Stimulated activated CD4-positive, alpha-beta T cell treated with anti-CD3 and anti-CD28 coated beads, Interleukin-1b, Interleukin-23, amount 100 ng/mL, for 4 hours (primary cell): ENCODE measurements around the gene DEAF1.

Experiments
- DNase-seq, 2 donors: peaks; one replicate each; pipeline ENCODE4 v3.0.0-alpha.2; 2020; ENCODE audit warnings: low read depth in 2 of 2

Gene DEAF1

GRCh38 chr11:611001-611996, 83.7 kb downstream of the DEAF1 start:
- DNase-seq = no peak

DNA sequence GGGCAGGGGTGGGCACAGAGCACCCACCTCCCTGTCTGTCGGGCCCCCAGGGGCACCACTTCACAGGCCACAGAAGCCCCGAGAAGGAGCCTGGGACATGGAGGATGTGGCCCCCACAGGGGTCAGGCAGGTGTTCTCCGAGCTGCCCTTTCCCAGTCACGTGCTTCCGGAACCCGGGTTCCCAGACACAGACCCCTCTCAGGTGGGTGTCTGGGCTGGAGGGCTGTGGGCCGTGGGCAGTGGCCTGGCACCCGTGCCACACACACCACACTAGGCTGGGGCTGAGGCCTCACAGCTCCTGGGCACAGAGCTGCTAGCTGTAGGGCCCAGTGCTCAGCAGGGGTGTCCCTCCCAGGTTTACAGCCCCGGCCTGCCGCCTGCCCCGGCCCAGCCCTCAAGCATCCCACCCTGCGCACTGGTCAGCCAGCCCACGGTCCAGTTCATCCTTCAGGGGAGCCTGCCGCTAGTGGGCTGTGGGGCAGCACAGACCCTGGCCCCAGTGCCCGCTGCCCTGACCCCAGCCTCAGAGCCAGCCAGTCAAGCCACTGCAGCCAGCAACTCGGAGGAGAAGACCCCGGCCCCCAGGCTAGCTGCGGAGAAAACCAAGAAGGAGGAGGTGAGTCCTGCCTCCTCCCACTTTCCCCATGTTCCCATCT, 84.7 kb downstream of the DEAF1 start:
- DNase-seq = no peak

DNA sequence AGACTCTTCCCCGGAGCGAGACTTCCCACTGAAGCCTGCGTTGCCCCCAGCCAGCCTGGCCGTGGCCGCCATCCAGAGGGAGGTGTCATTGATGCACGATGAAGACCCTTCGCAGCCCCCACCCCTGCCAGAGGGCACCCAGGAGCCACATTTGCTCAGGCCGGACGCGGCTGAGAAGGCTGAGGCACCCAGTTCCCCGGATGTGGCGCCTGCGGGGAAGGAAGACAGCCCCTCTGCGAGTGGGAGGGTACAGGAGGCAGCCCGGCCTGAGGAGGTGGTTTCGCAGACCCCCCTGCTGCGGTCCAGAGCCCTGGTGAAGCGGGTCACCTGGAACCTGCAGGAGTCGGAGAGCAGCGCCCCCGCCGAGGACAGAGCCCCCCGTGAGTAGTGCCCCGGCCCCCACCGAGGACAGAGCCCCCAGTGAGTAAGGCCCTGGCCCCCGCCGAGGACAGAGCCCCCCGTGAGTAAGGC, 85.6 kb downstream of the DEAF1 start:
- no peak for DNase-seq

DNA sequence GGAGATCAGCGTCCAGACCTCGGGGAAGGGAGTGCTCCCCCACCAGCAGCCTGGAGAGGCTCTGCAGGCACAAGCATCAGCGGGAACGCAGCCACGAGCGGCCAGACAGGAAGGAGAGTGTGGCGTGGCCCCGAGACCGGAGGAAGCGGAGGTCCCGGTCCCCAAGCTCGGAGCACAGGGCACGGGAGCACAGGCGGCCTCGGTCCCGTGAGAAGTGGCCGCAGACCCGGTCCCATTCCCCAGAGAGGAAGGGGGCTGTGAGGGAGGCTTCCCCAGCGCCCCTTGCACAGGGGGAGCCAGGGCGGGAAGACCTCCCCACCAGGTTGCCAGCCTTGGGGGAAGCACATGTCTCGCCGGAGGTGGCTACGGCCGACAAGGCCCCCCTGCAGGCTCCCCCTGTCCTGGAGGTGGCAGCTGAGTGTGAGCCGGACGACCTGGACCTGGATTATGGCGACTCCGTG, 86.2 kb downstream of the DEAF1 start:
- no peak for DNase-seq

DNA sequence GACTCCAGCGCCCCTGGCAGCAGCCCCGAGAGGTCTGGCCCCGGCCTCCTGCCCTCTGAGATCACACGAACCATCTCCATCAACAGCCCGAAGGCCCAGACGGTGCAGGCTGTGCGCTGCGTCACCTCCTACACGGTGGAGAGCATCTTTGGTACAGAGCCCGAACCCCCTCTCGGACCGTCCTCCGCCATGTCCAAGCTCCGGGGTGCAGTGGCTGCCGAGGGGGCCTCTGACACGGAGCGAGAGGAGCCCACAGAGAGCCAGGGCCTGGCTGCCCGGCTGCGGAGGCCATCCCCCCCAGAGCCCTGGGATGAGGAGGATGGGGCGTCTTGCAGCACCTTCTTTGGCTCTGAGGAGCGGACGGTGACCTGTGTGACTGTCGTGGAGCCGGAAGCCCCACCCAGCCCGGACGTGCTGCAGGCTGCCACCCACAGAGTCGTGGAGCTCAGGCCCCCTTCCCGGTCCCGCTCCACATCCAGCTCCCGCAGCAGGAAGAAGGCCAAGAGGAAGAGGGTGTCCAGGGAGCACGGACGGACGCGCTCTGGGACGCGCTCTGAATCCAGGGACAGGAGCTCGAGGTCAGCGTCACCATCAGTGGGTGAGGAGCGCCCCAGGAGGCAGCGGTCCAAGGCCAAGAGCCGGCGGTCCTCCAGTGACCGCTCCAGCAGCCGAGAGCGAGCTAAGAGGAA, 86.9 kb downstream of the DEAF1 start:
- DNase-seq = no peak

DNA sequence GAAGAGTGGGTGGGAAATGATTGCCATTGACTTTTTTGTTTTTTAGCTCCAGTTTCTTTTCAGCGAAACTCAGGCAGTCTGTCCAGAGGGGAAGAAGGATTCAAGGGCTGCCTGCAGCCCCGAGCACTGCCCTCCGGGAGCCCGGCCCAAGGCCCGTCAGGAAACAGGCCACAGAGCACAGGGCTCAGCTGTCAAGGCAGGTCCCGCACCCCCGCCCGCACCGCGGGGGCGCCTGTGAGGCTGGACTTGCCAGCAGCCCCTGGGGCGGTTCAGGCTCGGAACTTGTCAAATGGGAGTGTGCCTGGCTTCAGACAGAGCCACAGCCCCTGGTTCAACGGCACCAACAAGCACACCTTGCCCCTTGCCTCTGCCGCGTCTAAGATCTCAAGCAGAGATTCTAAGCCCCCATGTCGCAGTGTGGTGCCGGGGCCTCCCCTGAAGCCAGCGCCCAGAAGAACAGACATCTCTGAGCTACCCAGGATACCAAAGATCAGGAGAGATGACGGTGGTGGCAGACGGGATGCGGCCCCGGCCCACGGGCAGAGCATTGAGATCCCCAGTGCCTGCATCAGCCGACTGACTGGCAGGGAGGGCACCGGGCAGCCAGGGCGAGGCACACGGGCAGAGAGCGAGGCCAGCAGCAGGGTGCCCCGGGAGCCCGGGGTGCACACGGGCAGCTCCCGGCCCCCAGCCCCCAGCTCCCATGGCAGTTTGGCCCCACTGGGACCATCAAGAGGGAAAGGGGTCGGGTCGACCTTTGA, 87.8 kb downstream of the DEAF1 start:
- DNase-seq = no peak

DNA sequence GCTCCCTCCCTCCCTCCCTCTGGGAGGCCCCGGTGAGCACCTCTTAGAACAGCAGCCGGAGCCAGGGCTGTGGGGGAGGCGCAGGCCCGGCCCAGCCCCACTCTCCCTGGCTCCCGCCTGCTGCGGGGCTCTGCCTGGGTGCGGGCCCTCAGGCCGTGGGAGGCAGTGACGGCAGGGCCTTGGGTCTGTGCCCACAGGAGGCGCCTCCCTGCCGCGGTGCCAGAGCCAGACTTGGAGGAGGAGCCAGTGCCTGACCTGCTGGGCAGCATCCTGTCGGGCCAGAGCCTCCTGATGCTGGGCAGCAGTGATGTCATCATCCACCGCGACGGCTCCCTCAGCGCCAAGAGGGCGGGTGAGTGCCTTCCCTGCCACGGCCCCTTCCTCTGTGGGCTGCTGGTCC, 88.8 kb downstream of the DEAF1 start:
- DNase-seq = no peak

DNA sequence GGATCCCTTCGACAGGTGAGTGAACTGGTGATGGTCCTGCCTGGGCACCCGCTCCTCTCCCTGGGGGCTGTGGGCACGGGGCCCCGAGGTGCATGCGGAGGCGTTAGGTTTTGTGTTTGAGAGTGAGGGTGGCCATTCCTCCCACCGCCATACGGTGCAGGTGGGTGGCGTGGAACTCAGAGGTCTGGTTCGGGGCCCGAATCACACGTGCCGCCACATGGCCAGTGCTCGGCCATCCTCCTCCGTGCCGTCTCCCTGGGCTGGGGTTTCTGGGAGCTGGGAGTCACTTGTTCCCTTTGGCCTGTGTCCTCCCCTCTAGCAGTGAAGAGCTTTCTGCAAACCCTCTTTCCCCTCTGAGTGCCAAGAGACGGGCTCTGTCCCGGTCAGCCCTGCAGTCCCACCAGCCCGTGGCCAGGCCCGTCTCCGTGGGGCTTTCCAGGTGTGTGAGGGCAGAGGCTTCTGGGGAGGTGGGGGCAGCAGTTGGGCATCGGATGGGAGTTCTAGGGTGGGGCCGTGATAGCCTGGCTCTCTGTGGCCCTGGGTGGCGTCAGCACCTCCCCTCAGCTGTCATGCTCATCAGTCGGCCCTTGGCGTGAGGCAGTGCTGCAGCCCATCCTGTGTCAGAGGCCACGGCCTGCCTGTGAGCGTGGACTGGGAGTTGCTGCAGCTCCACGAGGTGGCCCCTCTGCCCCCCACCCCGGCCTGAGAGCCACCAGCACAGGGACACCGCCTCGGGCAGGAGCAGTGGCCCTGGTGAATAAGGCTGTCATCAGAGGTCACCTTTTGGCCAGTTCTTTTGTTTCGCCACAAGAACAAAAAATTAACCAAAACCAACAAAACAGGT, 89.5 kb downstream of the DEAF1 start:
- no peak for DNase-seq

- DNase-seq = no peak
These were observed 91.9 kb downstream of the DEAF1 start for GRCh38 chr11:603154-603553.

- no peak for DNase-seq
These were observed 93.3 kb downstream of the DEAF1 start for GRCh38 chr11:601573-602245.

DNA sequence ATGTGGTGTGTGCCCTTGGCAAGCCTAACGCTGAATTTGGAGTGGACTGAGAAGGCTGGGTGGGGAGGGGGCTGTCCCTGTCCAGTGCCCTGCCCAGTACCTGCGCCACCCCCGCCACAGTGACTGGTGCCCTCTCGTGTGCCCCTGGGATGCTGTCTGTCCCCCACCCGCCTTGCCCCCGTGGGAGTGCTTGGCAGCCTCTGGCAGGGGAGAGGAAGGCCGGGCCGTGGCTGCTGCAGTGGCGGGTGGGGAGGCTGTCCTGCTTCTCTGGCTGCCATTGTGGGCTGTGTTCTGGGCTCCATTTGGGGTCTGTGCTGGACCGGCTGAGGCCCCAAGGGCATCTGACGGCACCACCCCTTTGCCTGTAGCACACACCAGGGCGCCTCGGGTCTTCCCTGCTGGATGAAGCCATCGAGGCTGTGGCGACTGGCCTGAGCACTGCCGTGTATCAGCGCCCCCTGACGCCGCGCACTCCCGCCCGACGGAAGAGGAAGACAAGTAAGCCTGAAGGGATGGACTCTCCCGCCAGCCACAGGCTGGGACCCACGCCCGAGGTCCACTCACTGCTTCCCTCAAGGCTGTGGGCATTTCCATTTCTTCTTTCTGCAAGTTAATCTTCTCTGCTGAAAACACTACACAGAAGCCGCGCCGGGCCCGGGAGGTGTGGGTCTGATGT, 96.9 kb downstream of the DEAF1 start:
- no peak for DNase-seq

DNA sequence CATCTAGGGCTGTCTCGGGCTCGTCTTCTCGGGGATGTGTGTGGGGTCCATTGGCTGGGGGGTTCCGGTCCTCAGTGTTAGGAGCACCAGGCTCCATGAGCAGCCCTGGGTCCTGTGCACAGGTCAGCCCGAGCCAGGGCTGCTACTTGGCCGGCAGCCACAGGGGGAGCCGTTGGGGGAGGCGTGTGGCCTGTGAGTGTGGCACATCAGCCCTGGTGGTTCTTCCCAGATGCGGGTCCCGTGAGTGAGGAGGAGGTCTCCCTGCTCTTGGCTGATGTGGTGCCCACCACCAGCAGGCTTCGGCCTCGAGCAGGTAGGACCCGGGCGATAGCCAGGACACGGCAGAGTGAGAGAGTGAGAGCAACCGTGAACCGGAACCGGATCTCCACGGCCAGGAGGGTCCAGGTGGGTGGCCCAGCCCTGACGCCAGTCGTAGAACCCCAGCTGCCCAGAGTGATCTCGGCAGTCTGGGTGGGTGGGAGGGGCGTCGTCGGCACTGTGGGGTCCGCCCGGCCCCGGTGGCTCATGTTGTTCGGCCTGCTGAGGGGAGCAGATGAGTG, 97.8 kb downstream of the DEAF1 start:
- no peak for DNase-seq

DNA sequence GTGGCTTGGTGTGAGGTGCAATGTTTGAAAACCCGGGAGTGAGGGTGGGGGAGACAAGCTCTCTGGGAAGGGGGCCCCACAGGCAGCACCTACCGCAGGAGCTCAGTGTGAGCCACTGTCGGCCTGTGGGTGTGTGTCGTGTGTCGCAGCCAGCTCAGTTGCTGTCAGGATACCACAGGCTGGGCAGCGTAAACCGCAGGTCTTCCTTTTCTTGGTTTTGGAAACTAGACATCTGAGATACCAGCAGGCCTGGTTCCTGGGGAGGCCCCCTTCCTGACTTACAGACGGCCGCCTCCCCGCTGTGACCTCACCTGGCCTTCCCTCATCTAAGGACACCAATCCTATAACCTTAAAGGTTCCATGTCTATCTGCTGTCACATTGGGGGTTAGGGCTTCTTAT, 98.6 kb downstream of the DEAF1 start:
- DNase-seq = no peak

GRCh38 chr11:595400-595799, 99.6 kb downstream of the DEAF1 start:
- DNase-seq = no peak
